ENCODE measurements around the gene CCR9.

The CCR9 gene

DNA sequence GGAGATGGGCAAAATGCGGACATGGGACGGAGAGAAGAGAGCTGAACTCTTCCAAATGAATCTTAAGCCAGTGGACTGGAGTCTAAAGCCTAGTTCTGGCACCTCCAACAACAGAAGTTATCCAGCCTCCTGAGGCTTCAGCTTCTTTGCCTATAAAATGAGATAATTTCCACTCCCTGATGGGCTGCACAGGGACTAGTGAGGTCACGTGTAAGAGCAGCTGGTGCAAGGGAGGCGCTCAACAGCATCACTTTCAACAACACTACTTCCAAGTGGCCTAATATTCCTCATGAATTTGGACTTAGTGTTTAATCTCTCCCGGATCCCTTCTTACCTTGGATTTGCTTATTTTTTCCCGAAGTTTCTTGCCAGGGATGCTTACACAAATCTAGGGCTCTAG is 65.6 kb downstream of the CCR9 start:
- TF ChIP-seq EP300 (IDR thresholded peaks at IDR 0.05; ENCODE audit: borderline replicate concordance) (no peak), RAD21 (IDR thresholded peaks at IDR 0.05; ENCODE audit: low read depth) (no peak), YY1 (IDR thresholded peaks at IDR 0.05; ENCODE audit: low read depth) (no peak), NFIC (IDR thresholded peaks at IDR 0.05) (no peak), TEAD4 (IDR thresholded peaks at IDR 0.05) (no peak), FOXM1 (IDR thresholded peaks at IDR 0.05; ENCODE audit: borderline replicate concordance, low read depth) (no peak), CEBPB (IDR thresholded peaks at IDR 0.05) (no peak), REST (IDR thresholded peaks at IDR 0.05; ENCODE audit: low read depth) (no peak), EGR1 (IDR thresholded peaks at IDR 0.05) (no peak), ZBTB7A (IDR thresholded peaks at IDR 0.05; ENCODE audit: low read depth) (no peak)
- TF ChIP-seq, protein P1, sequence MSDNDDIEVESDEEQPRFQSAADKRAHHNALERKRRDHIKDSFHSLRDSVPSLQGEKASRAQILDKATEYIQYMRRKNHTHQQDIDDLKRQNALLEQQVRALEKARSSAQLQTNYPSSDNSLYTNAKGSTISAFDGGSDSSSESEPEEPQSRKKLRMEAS (IDR thresholded peaks at IDR 0.05) = no peak
- TF ChIP-seq, protein P2, sequence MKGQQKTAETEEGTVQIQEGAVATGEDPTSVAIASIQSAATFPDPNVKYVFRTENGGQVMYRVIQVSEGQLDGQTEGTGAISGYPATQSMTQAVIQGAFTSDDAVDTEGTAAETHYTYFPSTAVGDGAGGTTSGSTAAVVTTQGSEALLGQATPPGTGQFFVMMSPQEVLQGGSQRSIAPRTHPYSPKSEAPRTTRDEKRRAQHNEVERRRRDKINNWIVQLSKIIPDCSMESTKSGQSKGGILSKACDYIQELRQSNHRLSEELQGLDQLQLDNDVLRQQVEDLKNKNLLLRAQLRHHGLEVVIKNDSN (IDR thresholded peaks at IDR 0.05) = no peak

DNA sequence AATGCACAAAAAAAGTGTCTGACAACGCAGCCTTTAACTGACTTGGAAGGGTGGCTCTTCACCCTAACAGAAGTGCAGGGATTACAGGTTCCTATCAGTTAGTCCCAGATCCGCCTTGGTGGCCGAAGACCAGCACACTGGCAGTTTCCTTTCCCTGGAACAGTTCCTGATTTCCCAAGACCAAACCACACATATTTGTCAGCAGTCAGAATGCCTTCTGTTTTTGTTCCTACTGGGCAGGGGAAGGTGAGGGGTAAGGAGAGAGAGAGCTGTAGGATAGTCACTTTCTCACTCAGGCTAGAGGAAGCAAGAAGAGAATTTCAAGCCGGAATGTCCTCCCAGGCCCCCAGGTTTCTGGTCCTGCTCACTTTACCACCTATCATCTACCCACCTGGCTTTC is 66.1 kb downstream of the CCR9 start:
- TF ChIP-seq FOXM1 (IDR thresholded peaks at IDR 0.05; ENCODE audit: borderline replicate concordance, low read depth) (no peak), TAF1 (IDR thresholded peaks at IDR 0.05; ENCODE audit: low read depth) (no peak), ZBTB7A (IDR thresholded peaks at IDR 0.05; ENCODE audit: low read depth) (no peak), TEAD4 (IDR thresholded peaks at IDR 0.05) (no peak), EGR1 (IDR thresholded peaks at IDR 0.05) (no peak), RAD21 (IDR thresholded peaks at IDR 0.05; ENCODE audit: low read depth) (no peak), NFIC (IDR thresholded peaks at IDR 0.05) (no peak), REST (IDR thresholded peaks at IDR 0.05; ENCODE audit: low read depth) (no peak), TCF12 (IDR thresholded peaks at IDR 0.05; ENCODE audit: low read depth) (no peak), EP300 (IDR thresholded peaks at IDR 0.05; ENCODE audit: borderline replicate concordance) (no peak), YY1 (IDR thresholded peaks at IDR 0.05; ENCODE audit: low read depth) (no peak), CEBPB (IDR thresholded peaks at IDR 0.05) (no peak), CREB1 (IDR thresholded peaks at IDR 0.05; ENCODE audit: low read depth) (no peak)
- TF ChIP-seq, protein P1 (IDR thresholded peaks at IDR 0.05) = no peak
- TF ChIP-seq, protein P2 (IDR thresholded peaks at IDR 0.05) = no peak
